Effector memory CD4-positive, alpha-beta T cell (primary cell): Measurements from ENCODE around the gene SP140.
"Not testable (repeated sequence)": the region's sequence is repeated elsewhere in the genome, so short reads cannot be mapped to it uniquely, and the experiment has no call there.

ENCODE experiments used
- DNase-seq, 3 donors: peaks; one replicate each; pipeline ENCODE4 v3.0.0-alpha.2; 2020
- H3K27ac ChIP-seq: 2 replicates; pipeline ENCODE4 v1.7.0; 2013; ENCODE audit warnings: mild to moderate bottlenecking, low read length, moderate library complexity; ENCODE audit not compliant: insufficient read depth, poor library complexity, severe bottlenecking
- H3K27me3 ChIP-seq: replicated peaks from 2 replicates; pipeline ENCODE4 v1.7.0; 2013; ENCODE audit warnings: mild to moderate bottlenecking, low read length; ENCODE audit not compliant: insufficient read depth, control insufficient read depth, poor library complexity, severe bottlenecking
- H3K36me3 ChIP-seq: 2 replicates; pipeline ENCODE4 v1.7.0; 2013; ENCODE audit warnings: mild to moderate bottlenecking, low read length, moderate library complexity; ENCODE audit not compliant: control insufficient read depth, insufficient read depth
- H3K4me1 ChIP-seq: 2 replicates; pipeline ENCODE4 v1.7.0; 2013; ENCODE audit warnings: low read length, mild to moderate bottlenecking; ENCODE audit not compliant: control insufficient read depth, insufficient read depth, poor library complexity, severe bottlenecking
- H3K4me3 ChIP-seq: 2 replicates; pipeline ENCODE4 v1.7.0; 2013; ENCODE audit warnings: low read length, low read depth, mild to moderate bottlenecking; ENCODE audit not compliant: insufficient read depth, poor library complexity, severe bottlenecking
- H3K9me3 ChIP-seq: 2 replicates; pipeline ENCODE4 v1.7.0; 2013; ENCODE audit warnings: mild to moderate bottlenecking, low read length, moderate library complexity; ENCODE audit not compliant: control insufficient read depth

Gene SP140

GRCh38 chr2:230269715-230270114 lies 44.2 kb downstream of the SP140 start:
- Histone ChIP-seq H3K9me3 (no peaks in the 10 kb centered on the region), H3K36me3 (peaks cover 33% of the 10 kb centered on the region), H3K27me3 (no peaks in the 10 kb centered on the region), H3K27ac (no peak overlapping the region), H3K4me3 (no peak overlapping the region), H3K4me1 (no peaks in the 10 kb centered on the region)
- no peak for DNase-seq

DNA sequence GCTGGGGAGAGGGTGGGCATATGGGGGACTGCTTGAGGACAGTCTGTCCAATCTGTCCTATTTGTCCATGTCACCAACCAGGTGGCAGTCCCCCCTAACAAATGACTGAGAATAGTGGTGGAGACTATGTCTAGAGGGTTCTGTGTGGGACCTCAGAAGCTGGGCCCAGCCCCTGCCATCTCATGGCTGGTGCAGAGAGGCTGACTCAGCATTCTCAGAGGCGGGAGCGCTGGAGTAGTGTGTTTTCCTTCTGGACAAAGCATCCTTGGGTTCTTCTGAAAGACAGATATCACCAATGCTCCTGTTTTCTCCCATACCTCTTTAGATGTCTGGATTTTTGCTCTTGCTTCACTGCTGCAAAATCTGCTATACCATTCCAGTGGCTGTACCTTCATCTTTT lies 57.4 kb downstream of the SP140 start:
- Histone ChIP-seq H3K27me3 (no peaks in the 10 kb centered on the region), H3K9me3 (no peaks in the 10 kb centered on the region), H3K4me1 (no peaks in the 10 kb centered on the region), H3K36me3 (peaks cover 11% of the 10 kb centered on the region), H3K4me3 (no peak overlapping the region), H3K27ac (no peak overlapping the region)
- DNase-seq, result no peak

DNA sequence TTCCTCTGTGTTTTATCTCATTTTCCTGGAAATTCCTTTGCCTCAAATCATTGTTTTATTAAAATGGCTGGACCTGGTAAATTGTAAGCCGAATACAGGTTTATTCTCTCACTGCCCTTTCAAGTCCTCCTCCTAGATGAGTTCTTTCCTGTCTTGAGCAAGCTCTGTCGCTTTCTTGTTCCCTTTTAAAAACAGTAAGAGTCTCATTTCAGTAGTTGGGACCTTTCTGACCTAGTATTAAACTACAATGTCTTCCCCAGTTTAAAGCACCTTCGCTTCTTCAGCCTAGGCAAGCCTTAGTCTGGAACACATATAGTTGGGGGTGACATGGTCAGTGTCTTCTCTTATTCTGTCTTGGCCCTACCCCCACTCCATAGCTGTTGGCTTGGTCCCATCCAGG lies 60.5 kb downstream of the SP140 start:
- Histone ChIP-seq H3K27me3 (no peaks in the 10 kb centered on the region), H3K36me3 (peaks cover 35% of the 10 kb centered on the region), H3K9me3 (no peaks in the 10 kb centered on the region), H3K27ac (no peak overlapping the region), H3K4me1 (no peaks in the 10 kb centered on the region), H3K4me3 (no peak overlapping the region)
- DNase-seq, result no peak

DNA sequence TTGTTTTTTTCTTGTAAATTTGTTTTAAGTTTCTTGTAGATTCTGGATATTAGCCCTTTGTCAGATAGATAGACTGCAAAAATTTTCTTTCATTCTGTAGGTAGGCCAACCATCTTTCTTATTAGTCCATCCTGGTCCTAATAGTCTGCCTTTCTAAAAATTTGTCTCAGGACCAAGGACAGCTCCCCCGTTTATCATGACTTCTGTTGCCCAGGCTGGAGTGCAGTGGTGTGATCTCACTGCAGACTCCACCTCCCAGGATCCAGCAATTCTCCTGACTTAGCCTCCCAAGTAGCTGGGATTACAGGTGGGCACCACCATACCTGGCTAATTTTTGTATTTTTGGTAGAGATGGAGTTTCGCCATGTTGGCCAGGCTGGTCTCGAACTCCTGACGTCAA lies 63.8 kb downstream of the SP140 start:
- H3K27me3 ChIP-seq, result not testable (repeated sequence)

GRCh38 chr2:230295192-230295591 lies 69.7 kb downstream of the SP140 start:
- H3K27me3 ChIP-seq, result no peaks in the 10 kb centered on the region
- H3K4me1 ChIP-seq, result no peaks in the 10 kb centered on the region
- H3K27ac ChIP-seq, result no peak overlapping the region
- DNase-seq, result no peak
- H3K9me3 ChIP-seq, result no peaks in the 10 kb centered on the region
- H3K4me3 ChIP-seq, result no peak overlapping the region
- H3K36me3 ChIP-seq, result peaks cover 70% of the 10 kb centered on the region

More for the DNA sequence above, 63.8 kb downstream of the SP140 start:
- DNase-seq, H3K27ac ChIP-seq, H3K4me3 ChIP-seq, H3K9me3 ChIP-seq, H3K4me1 ChIP-seq: not testable (repeated sequence)
- peaks cover 47% of the 10 kb centered on the region for H3K36me3 ChIP-seq

GRCh38 chr2:230296917-230297316 lies 71.4 kb downstream of the SP140 start:
- DNase-seq, result no peak
- Histone ChIP-seq H3K27me3 (no peaks in the 10 kb centered on the region), H3K4me1 (no peaks in the 10 kb centered on the region), H3K36me3 (peaks cover 60% of the 10 kb centered on the region), H3K27ac (no peak overlapping the region), H3K4me3 (no peak overlapping the region), H3K9me3 (no peaks in the 10 kb centered on the region)

- DNase-seq, result no peak
- H3K4me3 ChIP-seq, result no peak overlapping the region
- H3K4me1 ChIP-seq, result no peaks in the 10 kb centered on the region
- no peaks in the 10 kb centered on the region for H3K27me3 ChIP-seq
- H3K27ac ChIP-seq, result no peak overlapping the region
- H3K36me3 ChIP-seq, result peaks cover 49% of the 10 kb centered on the region
- H3K9me3 ChIP-seq, result no peaks in the 10 kb centered on the region
Measured at GRCh38 chr2:230299618-230300017, 74.1 kb downstream of the SP140 start.

- Histone ChIP-seq H3K9me3 (no peaks in the 10 kb centered on the region), H3K4me3 (no peak overlapping the region), H3K27me3 (no peaks in the 10 kb centered on the region), H3K27ac (no peak overlapping the region), H3K36me3 (peaks cover 11% of the 10 kb centered on the region), H3K4me1 (no peaks in the 10 kb centered on the region)
- no peak for DNase-seq
Measured at GRCh38 chr2:230305416-230306275, 80.1 kb downstream of the SP140 start.

DNA sequence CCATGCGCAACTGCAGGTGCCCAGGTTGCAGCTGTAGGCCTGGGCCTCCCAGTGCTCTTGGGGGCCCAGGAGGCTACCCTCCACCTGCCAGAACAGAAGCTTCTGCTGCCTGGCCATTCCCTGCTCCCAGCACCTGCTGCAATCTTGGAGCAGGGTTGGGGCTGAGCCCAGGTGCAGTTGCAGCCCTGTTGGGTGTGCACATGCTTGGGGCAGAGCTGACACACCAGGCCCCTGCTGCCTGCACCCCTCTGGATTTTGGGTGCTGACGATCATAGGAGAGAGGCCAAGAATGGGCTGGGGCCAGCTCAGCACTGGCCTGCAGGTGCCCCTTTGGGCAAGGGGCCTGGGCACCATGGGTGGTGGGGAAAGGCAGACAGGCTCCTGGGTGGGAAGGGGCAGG lies 80.9 kb downstream of the SP140 start:
- no peaks in the 10 kb centered on the region for H3K27me3 ChIP-seq
- H3K27ac ChIP-seq, result no peak overlapping the region
- H3K4me1 ChIP-seq, result no peaks in the 10 kb centered on the region
- no peak for DNase-seq
- H3K4me3 ChIP-seq, result no peak overlapping the region
- H3K36me3 ChIP-seq, result peaks cover 11% of the 10 kb centered on the region
- H3K9me3 ChIP-seq, result no peaks in the 10 kb centered on the region

DNA sequence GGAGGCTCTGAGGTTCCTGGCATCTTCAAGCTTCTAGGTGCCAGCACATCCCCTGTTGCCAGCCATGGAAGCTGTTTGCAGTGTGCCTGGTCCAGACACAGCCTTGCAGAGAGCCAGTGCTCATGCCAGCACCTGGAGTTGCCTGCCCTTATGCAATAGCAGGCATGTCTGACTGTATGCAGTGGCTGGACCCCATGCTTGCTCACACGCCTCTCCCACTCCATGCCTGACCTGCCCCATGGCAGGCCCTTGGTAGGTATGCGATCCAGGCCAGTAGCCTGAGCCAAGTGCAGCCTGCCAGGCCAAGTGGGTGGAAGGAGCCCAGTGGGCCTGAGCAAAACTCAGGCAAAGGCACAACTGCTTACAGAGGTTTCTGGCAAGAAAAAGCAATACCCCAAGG lies 81.9 kb downstream of the SP140 start:
- no peaks in the 10 kb centered on the region for H3K27me3 ChIP-seq
- H3K27ac ChIP-seq, result no peak overlapping the region
- H3K9me3 ChIP-seq, result no peaks in the 10 kb centered on the region
- H3K4me3 ChIP-seq, result no peak overlapping the region
- H3K4me1 ChIP-seq, result no peaks in the 10 kb centered on the region
- H3K36me3 ChIP-seq, result peaks cover 11% of the 10 kb centered on the region
- no peak for DNase-seq
